ENCODE data around the gene FRMD4A. TPM values are rescaled to one million over a fixed set of nuclear protein-coding genes. Genes with fewer than 3 reads are reported as not detected.

FRMD4A gene
- total and polyA plus RNA-seq, 7 donors: 2.9 to 9.1 (median 6.2) TPM

GRCh38 chr10:13724484-13724883 lies 606.2 kb downstream of the FRMD4A start:
- H3K36me3 ChIP-seq (ENCODE audit: insufficient read depth in 1 of 2, low read depth in 1 of 2): no peaks in the 10 kb centered on the region
- intact Hi-C loops (cut with DNase I): no loop called here
- no peak for TF ChIP-seq CTCF (IDR thresholded peaks at IDR 0.05)
- no peaks in the 10 kb centered on the region for H3K27me3 ChIP-seq (ENCODE audit: insufficient read depth in 3 of 3, low read length in 2 of 3)
- H3K4me3 ChIP-seq: no peak overlapping the region
- ATAC-seq: peak; percentile 46 to 73 (median 62)
- H3K9me3 ChIP-seq: no peaks in the 10 kb centered on the region
- WGBS, 3 donors: 34 to 49% (median 38%) methylated on average over 10 of the region's 10 CpGs
- no peak for DNase-seq
- no peaks in the 10 kb centered on the region for H3K4me1 ChIP-seq
- H3K27ac ChIP-seq: no peak overlapping the region

DNA sequence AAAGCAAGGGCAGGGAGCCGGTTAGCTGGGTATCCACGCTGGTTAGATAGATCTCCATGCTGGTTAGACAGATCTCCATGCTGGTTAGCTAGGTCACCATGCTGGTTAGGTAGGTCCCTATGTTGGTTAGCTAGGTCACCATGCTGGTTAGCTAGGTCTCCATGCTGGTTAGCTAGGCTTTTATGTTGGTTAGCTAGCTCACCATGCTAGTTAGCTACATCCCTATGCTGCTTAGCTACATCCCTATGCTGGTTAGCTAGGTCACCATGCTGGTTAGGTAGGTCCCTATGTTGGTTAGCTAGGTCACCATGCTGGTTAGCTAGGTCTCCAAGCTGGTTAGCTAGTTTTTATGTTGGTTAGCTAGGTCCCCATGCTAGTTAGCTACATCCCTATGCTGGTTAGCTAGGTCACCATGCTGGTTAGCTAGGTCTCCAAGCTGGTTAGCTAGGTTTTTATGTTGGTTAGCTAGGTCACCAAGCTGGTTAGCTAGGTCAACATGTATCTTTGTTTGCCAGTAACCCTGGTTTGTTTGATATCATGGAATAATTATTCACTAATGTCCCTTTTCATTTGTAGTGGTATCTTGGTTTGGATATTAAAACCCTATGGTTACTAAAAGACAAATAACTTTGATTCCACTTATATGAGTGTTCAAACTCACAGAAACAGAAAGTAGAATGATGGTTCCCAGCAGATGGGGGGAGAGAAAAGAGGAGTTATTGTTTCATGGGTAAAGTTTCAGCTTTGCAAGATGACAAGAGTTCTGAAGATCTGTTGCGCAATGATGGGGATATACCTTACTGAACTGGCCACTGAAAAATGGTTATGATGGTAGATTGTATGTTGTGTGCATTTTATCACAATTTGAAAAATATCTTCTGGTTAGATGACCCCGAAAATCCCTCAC lies 607.7 kb downstream of the FRMD4A start:
- TF ChIP-seq CTCF (IDR thresholded peaks at IDR 0.05): no peak
- ATAC-seq: no peak

DNA sequence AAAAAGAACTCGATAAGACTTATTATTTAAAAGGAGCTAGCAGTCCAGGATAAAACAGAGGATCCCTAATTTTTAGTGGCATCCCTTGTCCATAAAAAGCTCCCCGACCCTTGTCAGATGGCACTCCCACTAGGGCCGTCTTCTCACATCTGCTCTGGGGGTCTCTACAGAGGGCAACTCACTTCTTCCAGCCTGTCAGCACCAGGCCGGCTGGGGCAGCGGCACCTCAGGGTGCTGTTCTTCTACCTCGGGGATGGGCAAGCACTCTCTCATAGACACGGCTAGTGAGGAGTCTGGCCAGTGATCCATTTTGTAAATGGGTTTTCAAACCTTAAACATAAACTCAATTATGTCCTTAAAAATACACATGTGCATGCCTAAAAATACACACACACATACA lies 609.2 kb downstream of the FRMD4A start:
- no peaks in the 10 kb centered on the region for H3K9me3 ChIP-seq
- H3K27ac ChIP-seq: no peak overlapping the region
- DNase-seq: no peak
- intact Hi-C loops (cut with DNase I): no loop called here
- TF ChIP-seq CTCF (IDR thresholded peaks at IDR 0.05): no peak
- H3K4me3 ChIP-seq: no peak overlapping the region
- 93 to 98% (median 97%) methylated on average over 7 of the region's 7 CpGs for WGBS, 3 donors
- peaks cover 4% of the 10 kb centered on the region for H3K4me1 ChIP-seq
- no peak for ATAC-seq
- H3K27me3 ChIP-seq (ENCODE audit: insufficient read depth in 3 of 3, low read length in 2 of 3): no peaks in the 10 kb centered on the region
- no peaks in the 10 kb centered on the region for H3K36me3 ChIP-seq (ENCODE audit: insufficient read depth in 1 of 2, low read depth in 1 of 2)

More for the DNA sequence above, 607.7 kb downstream of the FRMD4A start:
- no peak overlapping the region for H3K4me3 ChIP-seq
- no peak for DNase-seq
- no peaks in the 10 kb centered on the region for H3K36me3 ChIP-seq (ENCODE audit: insufficient read depth in 1 of 2, low read depth in 1 of 2)
- no peaks in the 10 kb centered on the region for H3K27me3 ChIP-seq (ENCODE audit: insufficient read depth in 3 of 3, low read length in 2 of 3)
- no peaks in the 10 kb centered on the region for H3K9me3 ChIP-seq
- H3K4me1 ChIP-seq: peaks cover under 1% of the 10 kb centered on the region
- no peak overlapping the region for H3K27ac ChIP-seq
- intact Hi-C loops (cut with DNase I): no loop called here
- WGBS, 3 donors: 87 to 99% (median 96%) methylated on average over 4 of the region's 4 CpGs

- no peak for DNase-seq
- Histone ChIP-seq H3K9me3 (no peaks in the 10 kb centered on the region), H3K27ac (no peak overlapping the region), H3K36me3 (ENCODE audit: insufficient read depth in 1 of 2, low read depth in 1 of 2) (no peaks in the 10 kb centered on the region), H3K27me3 (ENCODE audit: insufficient read depth in 3 of 3, low read length in 2 of 3) (no peaks in the 10 kb centered on the region), H3K4me3 (no peak overlapping the region), H3K4me1 (peaks cover 4% of the 10 kb centered on the region)
- intact Hi-C loops (cut with DNase I): no loop called here
- WGBS, 3 donors: 83 to 86% (median 84%) methylated on average over 4 of the region's 4 CpGs
- TF ChIP-seq CTCF (IDR thresholded peaks at IDR 0.05): no peak
- ATAC-seq: no peak
Measured at GRCh38 chr10:13720699-13721098, 610.0 kb downstream of the FRMD4A start.

Measured in psoas muscle (tissue), 8 donors.